ENCODE data around the gene P3H4. TPM values are rescaled to one million over a fixed set of nuclear protein-coding genes. Genes with fewer than 3 reads are reported as not detected.

Gene P3H4
- total RNA-seq, 1 experiment from 2014 or later, result not detected

DNA sequence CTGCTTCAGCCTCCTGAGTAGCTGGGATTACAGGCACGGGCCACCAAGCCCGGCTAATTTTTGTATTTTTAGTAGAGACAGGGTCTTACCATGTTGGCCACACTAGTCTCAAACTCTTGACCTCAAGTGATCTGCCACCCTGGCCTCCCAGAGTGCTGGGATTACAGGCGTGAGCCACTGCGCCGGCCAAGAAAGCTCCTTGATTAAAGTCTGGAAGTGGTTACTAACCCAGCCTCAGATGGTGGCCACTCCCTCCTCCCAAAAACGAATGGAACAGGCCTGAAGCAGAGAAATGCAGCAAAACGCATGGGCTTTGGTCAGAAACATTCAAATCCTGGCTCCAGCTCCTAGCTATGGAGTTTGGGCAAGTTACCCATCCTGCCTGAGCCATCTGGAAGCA lies 12.3 kb upstream of the P3H4 start:
- no peaks in the 10 kb centered on the region for H3K27me3 ChIP-seq (ENCODE audit: low read length)
- DNase-seq, result no peak
- H3K27ac ChIP-seq (ENCODE audit: low read length), result no peak overlapping the region
- no peak overlapping the region for H3K4me3 ChIP-seq (ENCODE audit: low read length)
- no peak overlapping the region for H3K9ac ChIP-seq (ENCODE audit: low read length)
- H3K9me3 ChIP-seq (ENCODE audit: low read length), result no peaks in the 10 kb centered on the region
- H2AFZ ChIP-seq (ENCODE audit: low read length), result no peak overlapping the region
- H3K36me3 ChIP-seq (ENCODE audit: insufficient read depth, low read length), result no peaks in the 10 kb centered on the region
- H3K79me2 ChIP-seq (ENCODE audit: low read length), result no peaks in the 10 kb centered on the region
- no peaks in the 10 kb centered on the region for H4K20me1 ChIP-seq (ENCODE audit: insufficient read depth, low read depth, low read length)
- H3K9me2 ChIP-seq (replicated peaks; ENCODE audit: insufficient read depth, low read length), result no peaks in the 10 kb centered on the region
- peaks cover 3% of the 10 kb centered on the region for H3K4me1 ChIP-seq (ENCODE audit: low read length)
- H3K4me2 ChIP-seq (ENCODE audit: low read depth, low read length, poor library complexity, severe bottlenecking), result no peak overlapping the region

DNA sequence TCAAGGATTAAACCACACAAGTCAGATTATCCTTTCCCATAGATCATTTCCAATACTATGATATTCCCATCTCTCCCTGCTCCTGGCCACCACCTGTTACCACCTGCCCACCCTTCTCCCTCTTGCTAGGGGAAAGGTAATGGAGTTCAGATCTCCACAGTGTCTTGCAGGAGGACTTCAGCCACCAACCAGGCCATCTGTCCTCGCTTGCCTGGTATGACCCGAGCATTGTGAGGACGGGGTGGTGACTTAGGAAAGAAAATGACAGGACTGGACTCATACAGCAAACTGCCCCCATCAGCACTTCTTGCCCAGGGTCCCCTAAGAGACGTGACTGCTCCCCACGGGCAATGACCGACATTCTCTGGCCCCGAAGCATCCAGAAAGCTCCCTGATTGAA lies 11.8 kb upstream of the P3H4 start:
- H3K4me3 ChIP-seq (ENCODE audit: low read length), result no peak overlapping the region
- H3K36me3 ChIP-seq (ENCODE audit: insufficient read depth, low read length), result no peaks in the 10 kb centered on the region
- H3K27ac ChIP-seq (ENCODE audit: low read length), result no peak overlapping the region
- H3K4me1 ChIP-seq (ENCODE audit: low read length), result peaks cover 7% of the 10 kb centered on the region
- H4K20me1 ChIP-seq (ENCODE audit: insufficient read depth, low read depth, low read length), result no peaks in the 10 kb centered on the region
- no peaks in the 10 kb centered on the region for H3K9me3 ChIP-seq (ENCODE audit: low read length)
- H3K4me2 ChIP-seq (ENCODE audit: low read depth, low read length, poor library complexity, severe bottlenecking), result no peak overlapping the region
- no peaks in the 10 kb centered on the region for H3K9me2 ChIP-seq (replicated peaks; ENCODE audit: insufficient read depth, low read length)
- no peak for DNase-seq
- no peak overlapping the region for H3K9ac ChIP-seq (ENCODE audit: low read length)
- H3K27me3 ChIP-seq (ENCODE audit: low read length), result no peaks in the 10 kb centered on the region
- H2AFZ ChIP-seq (ENCODE audit: low read length), result no peak overlapping the region
- H3K79me2 ChIP-seq (ENCODE audit: low read length), result no peaks in the 10 kb centered on the region

DNA sequence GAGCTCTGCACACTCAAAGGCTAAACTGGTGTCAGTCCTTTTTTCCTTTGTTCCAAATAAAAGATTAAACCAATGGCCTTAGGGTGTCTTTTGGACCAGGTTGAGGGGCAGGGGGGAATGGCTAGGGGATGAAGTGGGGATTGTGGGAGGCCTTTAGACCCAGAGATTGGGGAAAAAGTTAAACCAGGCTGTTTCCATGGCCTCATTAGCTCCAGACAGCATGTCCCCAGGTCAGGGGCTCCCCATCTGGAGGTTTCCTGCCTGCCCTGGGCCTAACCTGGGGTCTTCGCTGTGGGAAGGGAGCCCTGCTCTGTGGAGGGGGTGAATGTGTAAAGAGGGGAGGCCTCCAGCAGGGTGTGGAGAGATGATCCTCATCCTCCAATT lies 11.4 kb upstream of the P3H4 start:
- no peak overlapping the region for H3K27ac ChIP-seq (ENCODE audit: low read length)
- no peak for DNase-seq
- no peaks in the 10 kb centered on the region for H3K79me2 ChIP-seq (ENCODE audit: low read length)
- no peaks in the 10 kb centered on the region for H3K9me2 ChIP-seq (replicated peaks; ENCODE audit: insufficient read depth, low read length)
- no peaks in the 10 kb centered on the region for H3K27me3 ChIP-seq (ENCODE audit: low read length)
- no peaks in the 10 kb centered on the region for H4K20me1 ChIP-seq (ENCODE audit: insufficient read depth, low read depth, low read length)
- no peak overlapping the region for H3K4me2 ChIP-seq (ENCODE audit: low read depth, low read length, poor library complexity, severe bottlenecking)
- H2AFZ ChIP-seq (ENCODE audit: low read length), result no peak overlapping the region
- H3K36me3 ChIP-seq (ENCODE audit: insufficient read depth, low read length), result no peaks in the 10 kb centered on the region
- H3K9me3 ChIP-seq (ENCODE audit: low read length), result no peaks in the 10 kb centered on the region
- no peak overlapping the region for H3K9ac ChIP-seq (ENCODE audit: low read length)
- peaks cover 7% of the 10 kb centered on the region for H3K4me1 ChIP-seq (ENCODE audit: low read length)
- H3K4me3 ChIP-seq (ENCODE audit: low read length), result no peak overlapping the region

DNA sequence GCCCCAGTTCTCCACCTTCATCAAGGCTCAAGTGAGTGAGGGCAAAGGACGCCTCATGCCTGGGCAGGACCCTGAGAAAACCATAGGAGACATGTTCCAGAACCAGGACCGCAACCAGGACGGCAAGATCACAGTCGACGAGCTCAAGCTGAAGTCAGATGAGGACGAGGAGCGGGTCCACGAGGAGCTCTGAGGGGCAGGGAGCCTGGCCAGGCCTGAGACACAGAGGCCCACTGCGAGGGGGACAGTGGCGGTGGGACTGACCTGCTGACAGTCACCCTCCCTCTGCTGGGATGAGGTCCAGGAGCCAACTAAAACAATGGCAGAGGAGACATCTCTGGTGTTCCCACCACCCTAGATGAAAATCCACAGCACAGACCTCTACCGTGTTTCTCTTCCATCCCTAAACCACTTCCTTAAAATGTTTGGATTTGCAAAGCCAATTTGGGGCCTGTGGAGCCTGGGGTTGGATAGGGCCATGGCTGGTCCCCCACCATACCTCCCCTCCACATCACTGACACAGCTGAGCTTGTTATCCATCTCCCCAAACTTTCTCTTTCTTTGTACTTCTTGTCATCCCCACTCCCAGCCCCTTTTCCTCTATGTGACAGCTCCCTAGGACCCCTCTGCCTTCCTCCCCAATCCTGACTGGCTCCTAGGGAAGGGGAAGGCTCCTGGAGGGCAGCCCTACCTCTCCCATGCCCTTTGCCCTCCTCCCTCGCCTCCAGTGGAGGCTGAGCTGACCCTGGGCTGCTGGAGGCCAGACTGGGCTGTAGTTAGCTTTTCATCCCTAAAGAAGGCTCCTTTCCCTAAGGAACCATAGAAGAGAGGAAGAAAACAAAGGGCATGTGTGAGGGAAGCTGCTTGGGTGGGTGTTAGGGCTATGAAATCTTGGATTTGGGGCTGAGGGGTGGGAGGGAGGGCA lies 10.7 kb upstream of the P3H4 start:
- peaks cover 7% of the 10 kb centered on the region for H3K4me1 ChIP-seq (ENCODE audit: low read length)
- no peak overlapping the region for H3K4me2 ChIP-seq (ENCODE audit: low read depth, low read length, poor library complexity, severe bottlenecking)
- no peak overlapping the region for H2AFZ ChIP-seq (ENCODE audit: low read length)
- no peaks in the 10 kb centered on the region for H3K27me3 ChIP-seq (ENCODE audit: low read length)
- H3K9me3 ChIP-seq (ENCODE audit: low read length), result no peaks in the 10 kb centered on the region
- DNase-seq, result no peak
- no peak overlapping the region for H3K4me3 ChIP-seq (ENCODE audit: low read length)
- no peaks in the 10 kb centered on the region for H3K9me2 ChIP-seq (replicated peaks; ENCODE audit: insufficient read depth, low read length)
- H3K36me3 ChIP-seq (ENCODE audit: insufficient read depth, low read length), result no peaks in the 10 kb centered on the region
- no peaks in the 10 kb centered on the region for H4K20me1 ChIP-seq (ENCODE audit: insufficient read depth, low read depth, low read length)
- H3K79me2 ChIP-seq (ENCODE audit: low read length), result no peaks in the 10 kb centered on the region
- H3K9ac ChIP-seq (ENCODE audit: low read length), result no peak overlapping the region
- no peak overlapping the region for H3K27ac ChIP-seq (ENCODE audit: low read length)

DNA sequence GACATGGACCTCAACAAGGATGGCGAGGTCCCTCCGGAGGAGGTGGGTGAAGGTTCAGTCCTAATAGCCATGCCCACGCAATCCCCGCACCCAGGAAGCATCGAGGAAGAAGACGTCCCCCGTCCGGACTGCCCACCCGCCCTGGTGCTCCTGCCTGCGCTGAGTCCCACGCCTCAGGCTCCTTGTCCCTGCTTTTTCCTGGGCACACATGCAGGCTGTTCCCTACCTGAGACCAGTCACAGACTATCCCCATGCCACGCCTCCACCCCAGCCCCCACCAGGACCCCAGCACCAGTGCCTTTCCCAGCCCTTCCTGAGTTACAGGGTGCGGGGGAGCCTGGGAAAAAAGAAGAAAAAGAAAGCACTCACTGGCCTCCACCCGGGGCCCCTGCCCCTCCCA lies 10.0 kb upstream of the P3H4 start:
- no peak overlapping the region for H3K4me2 ChIP-seq (ENCODE audit: low read depth, low read length, poor library complexity, severe bottlenecking)
- H3K27ac ChIP-seq (ENCODE audit: low read length), result no peak overlapping the region
- no peaks in the 10 kb centered on the region for H3K36me3 ChIP-seq (ENCODE audit: insufficient read depth, low read length)
- peaks cover 7% of the 10 kb centered on the region for H3K4me1 ChIP-seq (ENCODE audit: low read length)
- H3K9me2 ChIP-seq (replicated peaks; ENCODE audit: insufficient read depth, low read length), result no peaks in the 10 kb centered on the region
- H3K4me3 ChIP-seq (ENCODE audit: low read length), result no peak overlapping the region
- no peak overlapping the region for H2AFZ ChIP-seq (ENCODE audit: low read length)
- no peak for DNase-seq
- no peaks in the 10 kb centered on the region for H4K20me1 ChIP-seq (ENCODE audit: insufficient read depth, low read depth, low read length)
- no peak overlapping the region for H3K9ac ChIP-seq (ENCODE audit: low read length)
- no peaks in the 10 kb centered on the region for H3K79me2 ChIP-seq (ENCODE audit: low read length)
- H3K9me3 ChIP-seq (ENCODE audit: low read length), result no peaks in the 10 kb centered on the region
- no peaks in the 10 kb centered on the region for H3K27me3 ChIP-seq (ENCODE audit: low read length)

DNA sequence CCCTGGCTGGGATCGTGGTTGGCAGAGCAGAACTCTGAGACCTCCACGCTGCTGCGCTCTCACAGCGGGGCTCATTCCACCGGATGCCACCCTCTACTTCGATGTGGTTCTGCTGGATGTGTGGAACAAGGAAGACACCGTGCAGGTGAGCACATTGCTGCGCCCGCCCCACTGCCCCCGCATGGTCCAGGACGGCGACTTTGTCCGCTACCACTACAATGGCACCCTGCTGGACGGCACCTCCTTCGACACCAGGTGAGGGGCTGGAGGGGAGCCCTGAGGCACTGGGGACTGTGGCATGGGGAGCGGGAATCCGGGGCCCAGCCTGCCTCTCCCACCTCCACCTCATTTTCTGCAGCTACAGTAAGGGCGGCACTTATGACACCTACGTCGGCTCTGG lies 6.3 kb upstream of the P3H4 start:
- H3K79me2 ChIP-seq (ENCODE audit: low read length), result no peaks in the 10 kb centered on the region
- H3K27me3 ChIP-seq (ENCODE audit: low read length), result no peaks in the 10 kb centered on the region

DNA sequence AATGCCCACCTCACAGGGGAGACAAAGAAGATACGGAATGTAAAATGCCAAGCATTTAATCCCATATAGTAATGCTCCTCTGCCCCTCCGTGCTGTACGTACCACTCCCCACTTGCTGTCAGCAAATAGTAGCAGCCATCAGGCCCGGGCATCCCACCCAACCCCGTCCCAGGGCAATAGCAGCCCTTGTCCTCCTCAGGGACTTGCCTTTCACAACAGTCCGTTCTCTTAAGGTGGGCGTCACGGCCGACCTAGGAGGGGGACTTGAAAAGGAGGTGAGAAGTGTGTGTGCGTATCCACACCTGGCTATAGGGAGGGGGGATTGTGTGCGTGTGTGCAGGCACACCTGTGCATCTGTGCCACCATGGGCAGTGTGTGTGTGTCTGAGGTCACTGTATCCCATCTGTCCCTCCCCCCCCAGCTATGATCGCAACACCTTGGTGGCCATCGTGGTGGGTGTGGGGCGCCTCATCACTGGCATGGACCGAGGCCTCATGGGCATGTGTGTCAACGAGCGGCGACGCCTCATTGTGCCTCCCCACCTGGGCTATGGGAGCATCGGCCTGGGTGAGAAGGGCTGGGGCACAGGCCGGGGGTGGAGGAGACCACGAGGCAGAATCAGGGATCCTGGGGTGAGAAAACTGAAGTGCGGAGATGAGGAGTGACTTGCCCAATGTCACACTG lies 5.0 kb upstream of the P3H4 start:
- no peaks in the 10 kb centered on the region for H3K9me3 ChIP-seq (ENCODE audit: low read length)
- no peaks in the 10 kb centered on the region for H4K20me1 ChIP-seq (ENCODE audit: insufficient read depth, low read depth, low read length)
- H3K4me2 ChIP-seq (ENCODE audit: low read depth, low read length, poor library complexity, severe bottlenecking), result no peak overlapping the region
- no peaks in the 10 kb centered on the region for H3K27me3 ChIP-seq (ENCODE audit: low read length)
- H3K4me1 ChIP-seq (ENCODE audit: low read length), result peaks cover 17% of the 10 kb centered on the region
- no peak overlapping the region for H2AFZ ChIP-seq (ENCODE audit: low read length)
- no peak overlapping the region for H3K27ac ChIP-seq (ENCODE audit: low read length)
- no peak for DNase-seq
- no peaks in the 10 kb centered on the region for H3K79me2 ChIP-seq (ENCODE audit: low read length)
- no peaks in the 10 kb centered on the region for H3K9me2 ChIP-seq (replicated peaks; ENCODE audit: insufficient read depth, low read length)
- H3K36me3 ChIP-seq (ENCODE audit: insufficient read depth, low read length), result no peaks in the 10 kb centered on the region
- no peak overlapping the region for H3K4me3 ChIP-seq (ENCODE audit: low read length)
- no peak overlapping the region for H3K9ac ChIP-seq (ENCODE audit: low read length)

More for the DNA sequence above, 6.3 kb upstream of the P3H4 start:
- Histone ChIP-seq H3K27ac (ENCODE audit: low read length) (no peak overlapping the region), H3K9ac (ENCODE audit: low read length) (no peak overlapping the region), H2AFZ (ENCODE audit: low read length) (no peak overlapping the region), H3K4me1 (ENCODE audit: low read length) (peaks cover 7% of the 10 kb centered on the region), H3K36me3 (ENCODE audit: insufficient read depth, low read length) (no peaks in the 10 kb centered on the region), H4K20me1 (ENCODE audit: insufficient read depth, low read depth, low read length) (no peaks in the 10 kb centered on the region), H3K4me2 (ENCODE audit: low read depth, low read length, poor library complexity, severe bottlenecking) (no peak overlapping the region), H3K9me2 (replicated peaks; ENCODE audit: insufficient read depth, low read length) (no peaks in the 10 kb centered on the region), H3K4me3 (ENCODE audit: low read length) (no peak overlapping the region), H3K9me3 (ENCODE audit: low read length) (no peaks in the 10 kb centered on the region)
- DNase-seq, result no peak

DNA sequence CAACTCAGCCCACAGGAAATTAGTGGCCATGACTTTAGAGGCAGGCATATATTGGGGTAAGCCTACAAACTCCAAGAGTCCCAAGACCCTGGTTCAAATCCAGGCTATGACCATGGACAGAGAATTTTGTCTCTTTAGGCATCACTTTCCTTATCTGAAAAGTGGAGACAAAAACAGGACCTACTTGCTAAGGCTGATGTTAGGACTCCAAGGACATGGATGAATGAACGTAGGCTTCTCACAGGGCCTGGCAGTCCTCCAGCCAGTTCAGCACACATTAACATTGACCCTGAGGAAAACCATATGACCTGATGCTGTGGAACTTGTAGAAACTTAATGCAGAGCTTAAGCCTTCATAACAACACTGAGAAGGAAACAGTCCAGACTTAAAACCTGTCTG lies 2.4 kb upstream of the P3H4 start:
- Histone ChIP-seq H3K9me3 (ENCODE audit: low read length) (no peaks in the 10 kb centered on the region), H3K4me1 (ENCODE audit: low read length) (peaks cover 17% of the 10 kb centered on the region), H3K4me3 (ENCODE audit: low read length) (no peak overlapping the region), H3K36me3 (ENCODE audit: insufficient read depth, low read length) (no peaks in the 10 kb centered on the region), H3K27ac (ENCODE audit: low read length) (no peak overlapping the region), H4K20me1 (ENCODE audit: insufficient read depth, low read depth, low read length) (no peaks in the 10 kb centered on the region), H2AFZ (ENCODE audit: low read length) (no peak overlapping the region), H3K9me2 (replicated peaks; ENCODE audit: insufficient read depth, low read length) (no peaks in the 10 kb centered on the region), H3K4me2 (ENCODE audit: low read depth, low read length, poor library complexity, severe bottlenecking) (no peak overlapping the region), H3K79me2 (ENCODE audit: low read length) (no peaks in the 10 kb centered on the region), H3K27me3 (ENCODE audit: low read length) (no peaks in the 10 kb centered on the region), H3K9ac (ENCODE audit: low read length) (no peak overlapping the region)
- no peak for DNase-seq

All from Karpas-422 (cell line).